DND-41 (cell line): Measurements from ENCODE around the gene MPHOSPH8.

ENCODE experiments used
- CTCF ChIP-seq: IDR thresholded peaks from 2 replicates; pipeline ENCODE4 v1.5.1; 2012; ENCODE audit warnings: borderline replicate concordance, low read length, moderate library complexity, mild to moderate bottlenecking; ENCODE audit not compliant: poor library complexity, severe bottlenecking; ENCODE audit errors: extremely low read depth
- EZH2 ChIP-seq: IDR thresholded peaks from 3 replicates; pipeline ENCODE4 v1.6.1; 2012; ENCODE audit warnings: borderline replicate concordance, low read depth, mild to moderate bottlenecking, moderate library complexity, low read length, inconsistent platforms; ENCODE audit not compliant: severe bottlenecking

GRCh38 chr13:19672990-19673389 lies 39.5 kb downstream of the MPHOSPH8 start:
- TF ChIP-seq EZH2 (no peak), CTCF (no peak)
